MCF 10A (cell line): ENCODE results near the gene GREB1. TPM values are rescaled to one million over a fixed set of nuclear protein-coding genes. Genes with fewer than 3 reads are reported as not detected.

ENCODE experiments used
- BruUV-seq: library from RNA; stranded (reverse); fragments of 400-500 nt; replicated peaks from 2 replicates; lab custom pipeline; 2021; lab: Mats Ljungman, UMichigan
- CTCF ChIA-PET: fragments of 300-600 bp; sonication (Branson Sonifier 250); formaldehyde crosslinking; extraction: SDS; loops from one replicate; lab custom pipeline; 2021; ENCODE audit warnings: antibody characterized with exemption, inconsistent platforms; lab: Yijun Ruan, JAX
- POLR2A ChIA-PET: fragments of 300-600, 350-650 bp; sonication (Branson Sonifier 250); formaldehyde crosslinking; extraction: SDS; loops from one replicate; lab custom pipeline; 2020; ENCODE audit warnings: antibody characterized with exemption, inconsistent platforms; lab: Yijun Ruan, JAX
- DNase-seq: peaks from one replicate; pipeline ENCODE4 v3.0.0-alpha.2; 2018; ENCODE audit not compliant: unreplicated experiment
- H3K27ac Mint-ChIP-seq: one replicate; pipeline ENCODE4 v1.8.0; 2022; ENCODE audit warnings: mild to moderate bottlenecking, low read depth, mixed read lengths; ENCODE audit not compliant: unreplicated experiment
- H3K27me3 Mint-ChIP-seq: one replicate; pipeline ENCODE4 v1.8.0; 2022; ENCODE audit warnings: mixed read lengths; ENCODE audit not compliant: insufficient read depth, unreplicated experiment
- H3K36me3 Mint-ChIP-seq: one replicate; pipeline ENCODE4 v1.8.0; 2022; ENCODE audit warnings: mild to moderate bottlenecking, moderate library complexity, mixed read lengths; ENCODE audit not compliant: insufficient read depth, unreplicated experiment
- H3K4me1 Mint-ChIP-seq: one replicate; pipeline ENCODE4 v1.8.0; 2022; ENCODE audit warnings: mixed read lengths; ENCODE audit not compliant: insufficient read depth, unreplicated experiment
- H3K4me3 Mint-ChIP-seq: one replicate; pipeline ENCODE4 v1.8.0; 2022; ENCODE audit warnings: mild to moderate bottlenecking, moderate library complexity, mixed read lengths; ENCODE audit not compliant: unreplicated experiment
- H3K9me3 Mint-ChIP-seq: one replicate; pipeline ENCODE4 v1.8.0; 2022; ENCODE audit warnings: mixed read lengths; ENCODE audit not compliant: unreplicated experiment
- intact Hi-C: fragments of 100-400 bp; cut with micrococcal nuclease; formaldehyde crosslinking; loops from 2 replicates; pipeline ENCODE4 v1.14.1; 2022
- total RNA-seq: library from RNA; stranded (reverse); gene quantifications from 2 replicates; pipeline ENCODE4 v1.2.3, GENCODE V29; 2022
- TF ChIP-seq, protein P1 (sequence below): fragments of 200-600 bp; IDR thresholded peaks from one replicate; pipeline ENCODE4 v1.8.0; 2022; ENCODE audit warnings: antibody characterized with exemption, mild to moderate bottlenecking; ENCODE audit not compliant: unreplicated experiment

GREB1 gene
- total RNA-seq, 1 experiment from 2014 or later, result 1.7 TPM

GRCh38 chr2:11540996-11541692 is 7.3 kb downstream of the GREB1 start:
- intact Hi-C loops, result no loop called here
- Mint-ChIP-seq H3K36me3 (no peaks in the 10 kb centered on the region), H3K27ac (no peak overlapping the region), H3K9me3 (no peaks in the 10 kb centered on the region), H3K4me1 (peaks cover 32% of the 10 kb centered on the region), H3K27me3 (peaks cover 7% of the 10 kb centered on the region), H3K4me3 (peak overlapping the region; percentile 69)
- CTCF ChIA-PET, result interaction anchor here (0.7 to 5.3 kb wide), 3 partner anchors 15 to 41 kb away, joined by 3 to 26 read pairs (median 3); no protein-coding TSS in a partner anchor
- TF ChIP-seq, protein P1, sequence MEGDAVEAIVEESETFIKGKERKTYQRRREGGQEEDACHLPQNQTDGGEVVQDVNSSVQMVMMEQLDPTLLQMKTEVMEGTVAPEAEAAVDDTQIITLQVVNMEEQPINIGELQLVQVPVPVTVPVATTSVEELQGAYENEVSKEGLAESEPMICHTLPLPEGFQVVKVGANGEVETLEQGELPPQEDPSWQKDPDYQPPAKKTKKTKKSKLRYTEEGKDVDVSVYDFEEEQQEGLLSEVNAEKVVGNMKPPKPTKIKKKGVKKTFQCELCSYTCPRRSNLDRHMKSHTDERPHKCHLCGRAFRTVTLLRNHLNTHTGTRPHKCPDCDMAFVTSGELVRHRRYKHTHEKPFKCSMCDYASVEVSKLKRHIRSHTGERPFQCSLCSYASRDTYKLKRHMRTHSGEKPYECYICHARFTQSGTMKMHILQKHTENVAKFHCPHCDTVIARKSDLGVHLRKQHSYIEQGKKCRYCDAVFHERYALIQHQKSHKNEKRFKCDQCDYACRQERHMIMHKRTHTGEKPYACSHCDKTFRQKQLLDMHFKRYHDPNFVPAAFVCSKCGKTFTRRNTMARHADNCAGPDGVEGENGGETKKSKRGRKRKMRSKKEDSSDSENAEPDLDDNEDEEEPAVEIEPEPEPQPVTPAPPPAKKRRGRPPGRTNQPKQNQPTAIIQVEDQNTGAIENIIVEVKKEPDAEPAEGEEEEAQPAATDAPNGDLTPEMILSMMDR, result no peak
- no peak for DNase-seq
- POLR2A ChIA-PET, result no interaction called here
- no TSS peak for BruUV-seq

GRCh38 chr2:11541693-11542274 is 7.9 kb downstream of the GREB1 start:
- no peak overlapping the region for H3K4me3 Mint-ChIP-seq

GRCh38 chr2:11542275-11542819 is 8.5 kb downstream of the GREB1 start:
- no peak overlapping the region for H3K27ac Mint-ChIP-seq
- H3K27me3 Mint-ChIP-seq, result no peaks in the 10 kb centered on the region
- H3K4me1 Mint-ChIP-seq, result peaks cover 27% of the 10 kb centered on the region
- no peaks in the 10 kb centered on the region for H3K36me3 Mint-ChIP-seq
- TF ChIP-seq, protein P1, result no peak
- no peak for DNase-seq
- intact Hi-C loops, result no loop called here
- ChIA-PET CTCF (interaction anchor here (1.0 to 5.3 kb wide), 3 partner anchors 9 to 40 kb away, joined by 3 to 26 read pairs (median 5); partner anchors contain the start of gene GREB1), POLR2A (interaction anchor here (1.2 to 2.3 kb wide), 2 partner anchors 9 to 42 kb away, joined by 3 to 6 read pairs; partner anchors contain the start of gene GREB1)
- no TSS peak for BruUV-seq
- H3K9me3 Mint-ChIP-seq, result no peaks in the 10 kb centered on the region
- H3K4me3 Mint-ChIP-seq, result no peak overlapping the region

More at GRCh38 chr2:11541693-11542274, 7.9 kb downstream of the GREB1 start:
- DNase-seq, result no peak
- intact Hi-C loops, result no loop called here
- TF ChIP-seq, protein P1, result no peak
- BruUV-seq, result no TSS peak
- peaks cover under 1% of the 10 kb centered on the region for H3K27me3 Mint-ChIP-seq
- POLR2A ChIA-PET, result interaction anchor here (2.3 kb wide), 1 partner anchor 9 kb away, joined by 6 read pairs; the partner anchor contains the start of gene GREB1
- peaks cover 27% of the 10 kb centered on the region for H3K4me1 Mint-ChIP-seq
- H3K9me3 Mint-ChIP-seq, result no peaks in the 10 kb centered on the region
- CTCF ChIA-PET, result interaction anchor here (0.7 to 5.3 kb wide), 3 partner anchors 8 to 41 kb away, joined by 3 to 26 read pairs (median 5); partner anchors contain the start of gene GREB1
- H3K36me3 Mint-ChIP-seq, result no peaks in the 10 kb centered on the region
- no peak overlapping the region for H3K27ac Mint-ChIP-seq
